Fibroblast of pulmonary artery (primary cell): ENCODE data around the gene DLG1.

Experiments
- DNase-seq: peaks from one replicate; pipeline ENCODE4 v3.0.0-alpha.2; 2010; ENCODE audit warnings: low read depth
- H3K4me3 ChIP-seq: replicated peaks from 2 replicates; pipeline ENCODE4 v1.5.1; 2011; ENCODE audit warnings: low read depth, mild to moderate bottlenecking, control low read depth, low read length, moderate library complexity
- CTCF ChIP-seq: IDR thresholded peaks from 2 replicates; pipeline ENCODE4 v1.5.1; 2011; ENCODE audit warnings: mild to moderate bottlenecking, control low read depth, low read length, inconsistent platforms; ENCODE audit errors: missing control alignments

DLG1 gene

GRCh38 chr3:197015790-197016736, 282.3 kb downstream of the DLG1 start:
- DNase-seq: no peak
- no peak for TF ChIP-seq CTCF
- no peak overlapping the region for H3K4me3 ChIP-seq

GRCh38 chr3:197014942-197015575, 283.4 kb downstream of the DLG1 start:
- TF ChIP-seq CTCF: no peak
- no peak overlapping the region for H3K4me3 ChIP-seq
- DNase-seq: no peak

GRCh38 chr3:197014024-197014423, 284.4 kb downstream of the DLG1 start:
- no peak overlapping the region for H3K4me3 ChIP-seq
- DNase-seq: no peak

GRCh38 chr3:197012540-197012883, 285.9 kb downstream of the DLG1 start:
- no peak for TF ChIP-seq CTCF
- DNase-seq: no peak

More at GRCh38 chr3:197014024-197014423, 284.4 kb downstream of the DLG1 start:
- no peak for TF ChIP-seq CTCF

GRCh38 chr3:197011780-197012539, 286.5 kb downstream of the DLG1 start:
- DNase-seq: no peak
- H3K4me3 ChIP-seq: no peak overlapping the region
- TF ChIP-seq CTCF: no peak

More at GRCh38 chr3:197012540-197012883, 285.9 kb downstream of the DLG1 start:
- no peak overlapping the region for H3K4me3 ChIP-seq

GRCh38 chr3:197010556-197011351, 287.7 kb downstream of the DLG1 start:
- DNase-seq: no peak
- no peak overlapping the region for H3K4me3 ChIP-seq
- no peak for TF ChIP-seq CTCF
